A549 (cell line): ENCODE data around the gene MX2.

ENCODE experiments used
- CHD2 ChIP-seq: fragments of 150-350 bp; IDR thresholded peaks from 2 replicates; pipeline ENCODE4 v1.6.1; 2014; ENCODE audit warnings: low read length; ENCODE audit not compliant: partially characterized antibody
- CTCF ChIP-seq: fragments of >200 bp; sonication (Bioruptor Twin); formaldehyde crosslinking; IDR thresholded peaks from 3 replicates; pipeline ENCODE4 v1.5.1; 2016
- EHF ChIP-seq: fragments of 250-450 bp; sonication (Bioruptor Pico); IDR thresholded peaks from 2 replicates; pipeline ENCODE4 v1.5.0; 2020; ENCODE audit warnings: mild to moderate bottlenecking
- EP300 ChIP-seq, 2 experiments: fragments of >200 bp; sonication (Bioruptor Twin); formaldehyde crosslinking; IDR thresholded peaks; 2 replicates in 1 of 2; 3 replicates in 1 of 2; pipeline ENCODE4 v1.6.1; 2016 to 2017
- FOSL2 ChIP-seq, 2 experiments: fragments of 450-650 bp in 1 of 2; fragments of >200 bp in 1 of 2; sonication (Bioruptor Twin) in 1 of 2; formaldehyde crosslinking; IDR thresholded peaks; 2 replicates each; pipeline versions ENCODE4 v1.5.0 to v1.6.1; 2016 to 2020; ENCODE audit warnings: mild to moderate bottlenecking in 1 of 2, moderate library complexity in 1 of 2
- HDAC2 ChIP-seq: fragments of 200-600 bp; sonication (generic); IDR thresholded peaks from 2 replicates; pipeline ENCODE4 v1.6.1; 2016
- KDM1A ChIP-seq: fragments of 200-600 bp; sonication (generic); IDR thresholded peaks from 2 replicates; pipeline ENCODE4 v1.6.1; 2016; ENCODE audit warnings: low read depth, mild to moderate bottlenecking
- MAFK ChIP-seq: fragments of 450-650 bp; IDR thresholded peaks from 2 replicates; pipeline ENCODE4 v1.6.1; 2014; ENCODE audit not compliant: partially characterized antibody
- MAZ ChIP-seq: fragments of 150-350 bp; IDR thresholded peaks from 2 replicates; pipeline ENCODE4 v1.6.1; 2014; ENCODE audit warnings: antibody characterized with exemption, low read depth, low read length, borderline replicate concordance
- NR3C1 ChIP-seq: fragments of >200 bp; sonication (Bioruptor Twin); formaldehyde crosslinking; IDR thresholded peaks from 3 replicates; pipeline ENCODE4 v1.6.1; 2017
- PHF8 ChIP-seq: fragments of 200-600 bp; sonication (generic); IDR thresholded peaks from 2 replicates; pipeline ENCODE4 v1.6.1; 2016; ENCODE audit warnings: low read depth, mild to moderate bottlenecking, antibody characterized with exemption, moderate library complexity, borderline replicate concordance
- POLR2A ChIP-seq: IDR thresholded peaks from 2 replicates; pipeline ENCODE4 v1.6.1; 2012; ENCODE audit warnings: mild to moderate bottlenecking, low read length
- RAD21 ChIP-seq, 2 experiments: fragments of >200 bp in 1 of 2; sonication (Bioruptor Twin) in 1 of 2; formaldehyde crosslinking in 1 of 2; IDR thresholded peaks in 1 of 2; conservative IDR thresholded peaks in 1 of 2; 2 replicates in 1 of 2; 3 replicates in 1 of 2; pipeline ENCODE4 v1.6.1; 2012 to 2018; ENCODE audit warnings: inconsistent platforms in 1 of 2
- TF ChIP-seq, protein P1 (sequence below): fragments of 250-450 bp; sonication (Bioruptor Pico); IDR thresholded peaks from 2 replicates; pipeline ENCODE4 v1.5.0; 2020; ENCODE audit warnings: low read depth, mild to moderate bottlenecking, moderate library complexity

GRCh38 chr21:41363370-41364270 lies 1.8 kb downstream of the MX2 start:
- TF ChIP-seq MAFK (no peak), CTCF (no peak), PHF8 (no peak), POLR2A (no peak), MAZ (no peak), RAD21 (conservative IDR thresholded peaks at IDR 0.05 in 1 of 2, IDR thresholded peaks at IDR 0.05 in 1 of 2) (no peak), EP300 (IDR thresholded peaks at IDR 0.05) (no peak), HDAC2 (no peak), EHF (no peak), KDM1A (no peak), NR3C1 (no peak), CHD2 (no peak), FOSL2 (IDR thresholded peaks at IDR 0.05) (no peak), FOSL2 (CRISPR knock-in tag; IDR thresholded peaks at IDR 0.05) (no peak)
- TF ChIP-seq, protein P1, sequence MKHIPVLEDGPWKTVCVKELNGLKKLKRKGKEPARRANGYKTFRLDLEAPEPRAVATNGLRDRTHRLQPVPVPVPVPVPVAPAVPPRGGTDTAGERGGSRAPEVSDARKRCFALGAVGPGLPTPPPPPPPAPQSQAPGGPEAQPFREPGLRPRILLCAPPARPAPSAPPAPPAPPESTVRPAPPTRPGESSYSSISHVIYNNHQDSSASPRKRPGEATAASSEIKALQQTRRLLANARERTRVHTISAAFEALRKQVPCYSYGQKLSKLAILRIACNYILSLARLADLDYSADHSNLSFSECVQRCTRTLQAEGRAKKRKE (CRISPR knock-in tag): no peak
